T47D (cell line): ENCODE data around the gene COMMD9.
A peak's percentile ranks its signal among the peaks of the same experiment; 100 is the strongest.

Experiments used
- DNase-seq, 2 experiments: peaks; one replicate each; pipeline versions ENCODE4 v3.0.0 to v3.0.0-alpha.2; 2011 to 2012; ENCODE audit warnings: low read depth in 1 of 2, low spot score in 1 of 2
- JUND ChIP-seq: IDR thresholded peaks from 2 replicates; pipeline ENCODE4 v1.6.1; 2012; ENCODE audit warnings: low read depth
- in situ Hi-C: cut with HindIII; loops from 2 replicates; pipeline ENCODE4 v1.10.0; 2016; ENCODE audit warnings: low sequenced_read_pairs, low pct_unique_long_range_greater_than_20kb

The COMMD9 gene

DNA sequence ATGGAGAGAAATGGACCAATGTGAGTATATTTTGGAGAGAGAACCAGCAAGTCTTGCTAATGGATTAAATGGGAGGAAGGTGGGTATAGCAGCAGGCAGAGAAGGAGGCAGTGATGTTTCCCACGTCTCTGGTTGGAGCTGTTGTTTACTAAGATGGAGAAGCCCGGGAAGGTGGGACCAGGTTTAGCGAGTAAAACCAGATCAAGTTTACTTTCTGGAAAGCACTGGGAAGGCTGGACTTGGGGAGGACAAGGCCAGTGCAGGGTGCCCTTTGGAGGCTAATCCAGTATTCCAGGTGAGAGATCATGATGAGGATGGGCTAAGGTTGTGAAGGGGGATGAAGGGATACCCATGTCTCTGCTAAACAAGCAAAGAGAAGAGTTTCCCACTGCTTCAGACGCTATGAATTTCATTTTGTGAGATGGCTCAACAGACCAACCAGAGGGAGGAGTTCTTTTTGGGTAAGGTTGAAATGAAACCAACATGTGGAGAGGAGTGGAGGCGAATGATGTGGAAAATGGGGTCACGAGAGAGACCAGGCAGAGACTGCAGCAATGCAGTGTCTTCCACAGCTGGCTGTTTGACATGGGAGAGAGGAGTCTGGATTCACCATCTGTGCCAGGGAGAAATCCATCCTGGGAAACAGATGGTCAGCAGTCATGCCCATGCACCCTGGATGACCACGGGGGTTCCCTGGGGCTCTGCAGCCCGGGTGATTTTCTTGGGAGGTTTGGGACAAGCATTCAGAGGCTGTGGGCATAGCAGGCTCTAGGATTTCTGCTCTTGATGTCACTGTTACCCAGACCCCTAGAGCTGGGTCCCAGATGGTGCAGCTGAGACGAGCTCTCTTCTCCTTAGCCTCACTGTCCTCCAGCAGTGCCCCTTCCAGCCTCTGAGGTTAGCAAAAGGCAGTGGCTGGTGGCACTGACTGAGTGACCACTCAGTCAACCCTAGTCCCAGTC, 24.9 kb downstream of the COMMD9 start:
- no peak for TF ChIP-seq JUND
- DNase-seq, result peak in 1 of 2 experiments; percentile 66
- in situ Hi-C loops, result no loop called here

DNA sequence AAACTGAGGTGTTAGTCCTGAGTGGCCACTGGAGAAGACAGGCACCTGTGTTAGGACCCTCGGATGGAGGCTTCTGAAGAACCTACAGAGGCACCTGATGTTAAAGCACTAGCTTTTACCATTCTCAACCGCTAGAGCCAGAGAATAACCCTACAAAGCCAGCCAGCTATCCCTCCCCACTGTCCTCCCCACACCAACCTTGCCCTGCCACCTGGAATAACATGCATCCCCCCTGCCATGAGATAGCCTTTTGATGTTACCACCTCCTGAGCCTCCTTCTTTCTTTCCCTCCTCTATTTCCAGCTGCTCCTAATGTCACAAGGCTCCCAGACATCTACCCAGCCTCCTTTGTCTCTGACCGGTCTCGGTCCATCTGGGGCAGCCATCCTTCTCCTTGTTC, 28.1 kb downstream of the COMMD9 start:
- DNase-seq, result no peak
- in situ Hi-C loops, result no loop called here
- no peak for TF ChIP-seq JUND

DNA sequence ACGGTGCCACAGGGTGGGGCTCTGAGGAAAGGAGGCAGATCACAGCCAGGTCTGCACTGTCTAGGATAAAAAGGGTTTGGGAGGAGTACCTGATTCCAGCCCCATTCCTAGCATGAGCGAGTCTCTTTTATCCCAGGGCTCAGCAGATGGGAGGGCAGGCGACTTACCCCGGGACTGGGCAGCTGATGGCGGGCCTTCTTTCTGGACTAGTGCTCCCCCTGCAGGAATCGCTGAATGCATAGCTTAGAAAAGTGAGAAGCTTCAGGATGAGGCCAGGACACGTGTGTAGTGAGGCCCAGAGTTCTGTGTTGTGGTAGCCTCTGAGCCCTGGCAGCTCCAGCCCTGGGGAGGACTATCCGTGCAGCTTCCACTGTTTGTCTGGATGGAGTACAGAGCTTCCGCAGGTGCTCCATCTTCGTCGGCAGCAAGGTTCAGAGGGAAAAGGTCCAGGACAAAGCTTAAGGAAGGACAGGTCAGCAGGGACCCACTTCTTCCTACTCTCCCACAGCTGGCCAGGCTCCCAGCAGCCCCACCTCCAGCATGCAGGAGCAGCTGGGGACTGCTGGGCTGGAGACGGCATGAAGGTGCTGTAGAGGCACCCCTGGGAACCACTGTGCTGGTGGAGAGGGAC, 30.4 kb downstream of the COMMD9 start:
- in situ Hi-C loops, result no loop called here
- DNase-seq, result peak; percentile 49 to 85

DNA sequence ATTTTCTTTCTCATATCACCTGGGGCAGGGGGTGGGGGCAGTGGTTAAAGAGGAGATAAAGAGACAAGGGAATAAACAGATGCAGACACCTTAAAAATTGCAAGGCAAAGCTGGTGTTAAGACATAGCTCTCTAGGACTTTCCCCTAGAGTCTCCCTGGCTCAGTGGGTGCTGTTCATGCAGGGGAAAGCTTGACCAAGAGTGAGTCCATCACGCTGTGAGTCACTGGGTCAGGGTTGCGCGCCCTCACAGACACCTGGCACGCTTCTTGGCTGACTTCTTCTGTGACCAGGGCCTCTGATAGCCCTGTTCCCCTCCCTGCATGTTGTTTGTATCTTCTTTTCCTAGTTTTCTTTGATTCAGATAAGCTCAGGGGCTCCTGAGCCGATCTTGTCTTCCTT, 31.9 kb downstream of the COMMD9 start:
- in situ Hi-C loops, result no loop called here
- no peak for DNase-seq
- no peak for TF ChIP-seq JUND

More for the DNA sequence above, 30.4 kb downstream of the COMMD9 start:
- no peak for TF ChIP-seq JUND

DNA sequence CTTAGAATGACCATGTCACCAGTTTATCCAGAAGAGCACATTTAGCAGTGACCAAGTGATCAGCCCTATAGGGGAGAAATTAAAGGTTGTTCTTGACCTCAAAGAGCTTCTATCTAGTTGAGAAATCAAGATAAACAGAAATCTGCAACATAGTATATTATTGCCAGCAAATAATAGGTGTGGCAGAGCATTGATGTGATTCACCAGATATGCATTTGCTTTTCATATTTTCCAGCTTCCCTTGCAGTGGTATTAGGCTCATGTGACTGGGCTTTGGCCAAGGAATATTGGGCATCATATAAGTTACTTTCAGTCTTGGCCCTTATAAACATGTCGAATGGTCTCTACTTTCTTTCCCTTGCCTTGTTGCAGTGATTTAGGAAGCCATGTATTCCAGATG, 34.5 kb downstream of the COMMD9 start:
- in situ Hi-C loops, result no loop called here
- no peak for DNase-seq
- TF ChIP-seq JUND, result no peak

DNA sequence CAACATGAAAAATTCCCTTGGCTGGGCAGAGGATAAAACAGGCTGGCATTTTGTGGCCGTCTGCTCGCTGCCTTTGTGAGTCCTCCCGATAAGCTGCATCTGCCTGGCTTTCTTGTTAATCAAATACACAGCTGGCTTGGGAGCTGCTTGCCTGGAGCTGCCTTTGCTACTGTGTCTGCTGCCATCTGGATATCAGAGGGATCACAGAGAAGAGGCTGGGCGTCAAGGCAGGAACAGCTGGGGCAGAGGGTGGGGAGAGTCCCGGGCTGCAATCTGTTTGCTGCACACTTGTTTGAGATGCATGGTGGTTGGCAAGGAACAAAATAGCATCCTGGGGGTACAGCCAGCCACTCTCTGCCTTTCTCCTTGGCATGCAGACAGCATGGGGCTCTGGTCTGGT, 36.0 kb downstream of the COMMD9 start:
- TF ChIP-seq JUND, result no peak
- no peak for DNase-seq
- in situ Hi-C loops, result no loop called here

DNA sequence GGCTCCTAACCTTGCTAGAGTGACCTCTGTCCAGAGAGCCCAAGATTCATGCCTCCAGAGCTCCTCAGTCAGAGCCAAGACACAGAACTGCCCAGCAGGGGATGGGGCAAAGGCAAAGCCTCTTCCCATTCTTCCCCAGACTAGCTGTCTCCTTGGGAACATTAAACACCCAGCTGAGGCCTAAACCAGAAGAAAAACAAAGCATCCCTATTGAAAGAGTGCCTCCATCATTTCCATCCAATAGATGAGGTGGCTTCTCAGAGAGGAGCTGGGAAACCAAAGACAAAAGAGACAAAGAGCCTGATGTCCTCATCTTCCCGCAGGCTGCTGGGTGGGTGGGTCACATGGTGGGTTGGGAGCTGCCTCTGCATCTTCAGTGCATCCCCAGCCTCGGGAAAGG, 37.4 kb downstream of the COMMD9 start:
- DNase-seq, result no peak
- in situ Hi-C loops, result no loop called here
- TF ChIP-seq JUND, result no peak

DNA sequence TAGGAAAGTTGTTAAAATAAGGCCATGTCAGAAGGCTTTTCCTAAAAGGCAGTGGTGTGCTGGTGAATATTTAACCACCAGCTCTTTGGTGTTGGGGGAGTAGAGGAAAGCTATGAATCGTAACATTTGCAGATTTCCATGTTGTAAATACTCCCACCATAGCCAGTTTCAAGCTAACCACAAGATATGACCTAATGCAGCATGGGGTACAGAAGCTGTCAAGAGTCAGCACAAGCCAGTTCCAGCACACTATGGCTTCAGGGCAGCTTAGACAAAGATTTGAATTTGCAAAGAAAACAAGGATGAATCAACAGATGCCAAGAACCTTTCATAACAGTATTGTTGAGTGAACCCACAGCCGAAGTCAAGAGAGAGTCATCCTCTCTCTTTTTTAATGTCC, 40.0 kb downstream of the COMMD9 start:
- DNase-seq, result peak; percentile 23 to 65

DNA sequence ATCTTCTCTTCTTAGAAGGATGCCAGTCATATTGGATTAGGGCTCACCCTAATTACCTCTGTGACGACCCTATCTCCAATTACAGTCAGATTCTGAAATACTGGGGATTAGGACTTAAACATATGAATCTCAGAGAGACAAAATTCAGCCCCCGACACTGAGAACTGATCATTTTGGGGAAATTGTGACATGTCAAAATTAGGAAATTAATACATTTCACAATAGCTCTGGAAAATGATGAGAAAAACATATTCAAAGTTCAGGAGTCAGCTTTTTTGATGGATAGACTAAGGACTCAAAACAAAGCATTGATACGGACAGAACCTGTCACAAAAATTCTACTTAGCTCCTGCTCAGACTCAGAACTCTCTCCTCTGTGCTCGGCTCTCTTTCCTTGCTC, 40.8 kb downstream of the COMMD9 start:
- TF ChIP-seq JUND, result no peak
- in situ Hi-C loops, result no loop called here

More for the DNA sequence above, 40.0 kb downstream of the COMMD9 start:
- TF ChIP-seq JUND, result no peak
- in situ Hi-C loops, result no loop called here

DNA sequence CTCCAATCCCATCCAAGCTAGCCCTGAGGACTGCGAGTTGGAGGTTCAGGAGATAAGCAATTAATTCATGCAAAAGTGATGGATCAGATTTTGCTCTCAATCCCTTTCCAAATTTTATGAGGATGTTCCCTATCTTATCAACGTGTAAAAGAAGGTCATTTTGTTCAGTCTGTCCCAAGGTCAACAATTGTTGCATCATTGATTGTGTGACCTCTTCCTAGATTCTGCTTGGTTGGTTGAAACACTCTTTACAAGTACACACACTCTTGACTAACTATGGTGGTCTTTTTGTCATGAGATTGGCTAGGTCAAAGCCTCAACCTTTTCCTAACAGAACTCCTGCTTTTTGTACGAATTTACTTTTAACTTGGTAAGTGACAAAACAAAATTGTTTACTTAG, 41.7 kb downstream of the COMMD9 start:
- DNase-seq, result no peak
- in situ Hi-C loops, result no loop called here
- TF ChIP-seq JUND, result no peak

More for the DNA sequence above, 40.8 kb downstream of the COMMD9 start:
- DNase-seq, result no peak

DNA sequence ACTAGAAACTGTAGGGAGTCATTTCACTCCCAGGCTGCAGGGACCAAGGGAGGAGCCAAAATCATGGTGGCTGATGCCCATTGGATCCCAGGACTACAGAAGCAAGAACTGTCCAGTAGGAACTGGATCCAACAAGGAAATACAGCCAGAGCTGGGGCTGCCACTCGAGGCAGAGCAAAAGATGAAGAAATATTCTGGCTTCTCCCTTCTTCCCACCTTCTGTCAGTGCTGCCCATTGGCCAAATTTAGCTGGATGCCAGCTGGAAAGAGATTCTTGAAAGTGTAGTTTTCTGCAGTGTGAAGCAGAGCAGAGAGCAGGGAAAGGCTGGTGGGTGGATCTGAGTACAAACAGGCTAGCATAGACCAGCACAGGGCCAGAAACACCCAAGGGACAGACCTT, 45.6 kb downstream of the COMMD9 start:
- no peak for TF ChIP-seq JUND
- DNase-seq, result no peak
- in situ Hi-C loops, result no loop called here

DNA sequence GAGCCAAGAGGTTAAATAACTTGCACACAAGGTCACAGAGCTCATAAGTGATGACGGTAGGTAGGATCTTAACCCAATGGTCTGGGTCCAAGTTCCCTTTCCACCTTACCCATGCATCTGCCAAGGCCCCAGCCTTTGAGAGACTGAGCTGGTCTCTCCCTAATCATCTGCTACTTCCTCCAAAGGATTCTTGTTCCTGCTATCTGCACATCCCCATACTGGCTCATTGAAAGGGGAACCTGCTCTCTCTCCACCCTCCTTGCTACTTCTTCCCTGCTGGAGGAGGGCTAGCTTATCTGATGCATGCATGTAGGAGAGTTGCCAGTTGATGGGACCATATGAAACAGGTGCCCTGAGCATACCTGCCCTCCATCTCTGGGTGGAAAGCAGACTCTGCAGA, 47.7 kb downstream of the COMMD9 start:
- DNase-seq, result no peak
- no peak for TF ChIP-seq JUND
- in situ Hi-C loops, result no loop called here

DNA sequence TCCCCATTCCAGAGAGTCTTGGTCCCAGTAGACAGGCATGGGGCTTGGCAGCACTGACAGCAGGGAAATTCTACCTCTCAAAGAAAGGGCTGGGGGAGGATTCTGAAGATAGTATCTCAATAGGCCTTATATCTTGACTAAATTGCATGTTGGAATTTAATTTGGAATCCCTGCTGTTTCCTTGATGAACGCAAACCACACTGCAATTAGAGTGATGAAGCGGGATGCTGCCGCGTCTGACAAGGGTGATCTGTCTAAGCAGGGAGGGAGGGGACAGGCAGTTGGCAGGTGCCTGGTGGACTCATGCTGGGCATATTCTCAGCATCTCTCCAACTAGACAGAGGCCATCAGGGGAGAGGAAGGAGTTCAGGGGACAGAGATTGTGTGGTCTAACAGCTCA, 48.4 kb downstream of the COMMD9 start:
- no peak for DNase-seq
- in situ Hi-C loops, result no loop called here
- TF ChIP-seq JUND, result no peak
